ENCODE results near the gene PEPD. TPM values are rescaled to one million over a fixed set of nuclear protein-coding genes. Genes with fewer than 3 reads are reported as not detected.

Gene PEPD
- total RNA-seq, 2 experiments from 2014 or later = 26.9 to 37.4 TPM

DNA sequence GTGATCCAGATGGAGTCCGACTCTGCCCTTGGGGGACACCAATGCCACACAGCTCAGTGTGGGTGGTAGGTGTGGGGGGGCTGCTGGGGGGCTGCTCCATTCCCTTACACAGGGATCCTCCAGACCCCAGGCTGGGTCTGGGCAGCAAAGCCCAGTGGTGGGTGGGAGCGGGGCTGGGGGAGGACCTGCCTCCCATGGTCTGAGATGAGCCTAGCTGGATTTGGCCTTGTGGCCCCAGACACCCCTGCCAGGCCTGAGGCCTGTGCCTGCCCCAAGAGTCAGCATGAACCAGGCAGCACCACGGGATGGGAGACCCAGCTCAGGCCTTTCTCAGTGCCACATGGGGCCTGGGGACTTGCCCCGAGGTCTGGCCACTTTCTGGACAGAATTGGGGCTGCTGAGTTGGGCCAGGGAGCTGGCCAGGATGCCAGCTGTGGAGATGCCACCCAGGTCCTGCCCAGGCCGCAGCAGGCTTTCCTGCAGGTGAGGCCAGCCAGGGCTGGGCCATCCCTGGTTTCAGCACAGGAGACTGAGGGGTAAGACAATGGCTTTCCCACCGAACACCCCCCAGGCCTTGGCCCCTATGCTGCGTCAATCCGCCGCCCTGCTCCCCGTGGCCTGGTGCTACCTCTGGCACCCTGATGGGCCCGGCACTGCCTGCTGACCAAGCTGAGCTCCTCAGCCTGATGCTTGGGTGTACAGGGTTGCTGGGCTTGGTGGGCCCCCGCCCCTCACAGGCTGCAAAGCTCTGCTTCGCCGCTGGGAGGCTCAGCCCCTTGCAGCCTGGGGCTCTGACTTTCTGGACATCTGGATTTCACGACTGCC lies 123.8 kb downstream of the PEPD start:
- Mint-ChIP-seq H3K9me3 (ENCODE audit: low read depth) (no peaks in the 10 kb centered on the region), H3K27ac (no peak overlapping the region), H3K4me3 (no peak overlapping the region), H3K27me3 (no peaks in the 10 kb centered on the region), H3K4me1 (no peaks in the 10 kb centered on the region), H3K36me3 (ENCODE audit: low read depth) (no peaks in the 10 kb centered on the region)
- POLR2A ChIA-PET = no interaction called here
- intact Hi-C loops (cut with DNase I, micrococcal nuclease) = no loop called here
- ATAC-seq (no peak), DNase-seq (no peak)
- CTCF ChIA-PET = interaction anchor here (0.6 to 1.4 kb wide), 3 partner anchors 9 to 173 kb away, joined by 3 to 5 read pairs (median 3); no protein-coding TSS in a partner anchor

DNA sequence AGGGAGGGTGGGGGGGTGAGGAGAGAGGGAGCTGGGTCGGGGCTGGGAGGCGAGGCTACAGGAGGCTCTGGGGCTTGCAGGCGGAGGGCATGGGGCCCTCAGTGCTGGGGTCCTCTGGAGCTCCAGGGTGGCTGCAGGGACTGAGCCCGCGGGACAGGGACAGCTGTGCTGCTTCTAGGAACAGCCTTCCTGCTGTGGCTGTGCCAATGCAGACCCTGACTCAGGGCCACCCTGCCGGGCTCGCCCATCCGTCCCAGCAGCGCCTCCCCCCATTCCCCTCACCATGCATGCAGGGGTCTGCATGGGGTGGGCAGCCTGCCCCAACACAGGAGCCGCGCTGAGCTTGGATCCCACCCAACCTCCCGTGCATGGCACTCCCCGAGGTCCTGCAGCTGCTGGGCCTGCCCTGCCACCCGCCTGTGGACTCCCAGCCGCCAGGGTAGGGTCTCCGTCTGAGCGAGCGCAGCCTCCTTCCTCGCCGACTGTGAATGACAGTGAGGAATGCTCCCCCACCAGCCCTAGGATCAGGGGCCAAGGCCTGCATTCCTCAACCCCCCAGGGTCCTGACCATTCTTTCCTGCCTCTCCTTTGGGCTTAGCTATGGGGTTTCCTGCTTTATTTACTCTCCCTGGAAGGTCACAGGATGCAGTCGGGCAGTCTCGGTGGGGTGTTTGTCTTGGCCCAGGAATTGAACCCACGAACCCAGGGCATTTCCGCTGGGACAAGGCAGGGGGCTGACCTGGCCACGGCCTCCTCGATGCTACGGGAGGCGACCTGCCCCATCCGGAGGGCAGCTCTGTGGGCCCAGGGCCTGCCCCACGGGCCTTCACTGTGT lies 124.7 kb downstream of the PEPD start:
- no peaks in the 10 kb centered on the region for H3K4me1 Mint-ChIP-seq
- intact Hi-C loops (cut with DNase I, micrococcal nuclease) = no loop called here
- no peaks in the 10 kb centered on the region for H3K36me3 Mint-ChIP-seq (ENCODE audit: low read depth)
- POLR2A ChIA-PET = no interaction called here
- CTCF ChIA-PET = interaction anchor here (0.6 to 1.4 kb wide), 4 partner anchors 10 to 213 kb away, joined by 3 to 5 read pairs (median 3); no protein-coding TSS in a partner anchor
- H3K4me3 Mint-ChIP-seq = no peak overlapping the region
- H3K9me3 Mint-ChIP-seq (ENCODE audit: low read depth) = no peaks in the 10 kb centered on the region
- ATAC-seq = no peak
- no peak overlapping the region for H3K27ac Mint-ChIP-seq
- DNase-seq = no peak
- no peaks in the 10 kb centered on the region for H3K27me3 Mint-ChIP-seq

DNA sequence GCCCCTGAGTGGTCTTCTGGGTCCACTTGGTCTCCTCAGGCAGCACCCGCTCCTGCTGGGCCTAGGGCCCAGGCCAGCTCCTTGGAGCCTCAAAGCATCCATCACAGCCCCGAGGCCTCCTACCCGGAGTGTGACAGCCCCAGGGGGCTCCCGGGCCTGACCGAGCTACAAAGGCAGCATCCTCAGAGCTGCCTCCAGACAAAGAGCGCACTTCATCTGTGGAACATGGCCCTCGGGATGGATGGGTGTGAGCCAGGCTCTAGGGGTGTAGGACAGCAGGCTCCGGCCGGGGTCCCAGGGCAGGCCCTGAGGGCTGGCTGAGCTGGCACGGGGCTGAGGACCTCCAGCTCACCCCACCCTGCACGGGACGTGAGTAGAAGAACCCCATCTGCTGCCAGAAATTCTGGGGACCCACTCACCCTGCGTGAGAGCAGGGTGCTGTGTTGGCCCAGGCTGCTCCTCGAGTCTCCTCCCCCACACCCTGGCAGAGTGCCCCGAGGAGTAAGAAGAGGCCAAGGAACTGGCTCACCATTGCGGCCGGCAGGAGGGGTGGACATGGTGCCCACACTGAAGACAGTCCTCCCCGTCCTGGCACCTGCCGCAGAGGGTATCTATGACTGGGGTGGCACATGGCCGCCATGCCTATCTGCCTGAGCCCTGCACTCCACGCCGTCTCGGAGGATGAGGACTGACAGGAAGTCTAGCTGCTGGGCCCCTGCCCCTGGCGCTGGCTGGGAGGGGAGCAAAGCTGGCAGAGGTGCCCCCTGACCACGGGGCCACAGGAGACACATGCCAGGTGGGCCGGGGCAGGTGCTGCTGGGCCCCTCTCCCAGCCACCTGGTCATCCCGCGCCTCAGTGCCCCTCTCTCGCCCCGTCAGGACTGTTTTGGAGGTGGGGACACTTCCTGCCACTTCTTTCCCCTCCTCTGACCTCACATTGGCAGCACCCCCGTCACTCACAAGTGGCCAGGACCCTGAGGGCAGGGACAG lies 125.7 kb downstream of the PEPD start:
- Mint-ChIP-seq H3K36me3 (ENCODE audit: low read depth) (no peaks in the 10 kb centered on the region), H3K4me3 (no peak overlapping the region), H3K9me3 (ENCODE audit: low read depth) (no peaks in the 10 kb centered on the region), H3K27ac (no peak overlapping the region), H3K27me3 (no peaks in the 10 kb centered on the region), H3K4me1 (no peaks in the 10 kb centered on the region)
- ATAC-seq (no peak), DNase-seq (no peak)
- intact Hi-C loops (cut with DNase I, micrococcal nuclease) = no loop called here
- ChIA-PET CTCF (interaction anchor here (0.6 to 0.9 kb wide), 2 partner anchors 15 to 212 kb away, joined by 3 read pairs; no protein-coding TSS in a partner anchor), POLR2A (no interaction called here)

DNA sequence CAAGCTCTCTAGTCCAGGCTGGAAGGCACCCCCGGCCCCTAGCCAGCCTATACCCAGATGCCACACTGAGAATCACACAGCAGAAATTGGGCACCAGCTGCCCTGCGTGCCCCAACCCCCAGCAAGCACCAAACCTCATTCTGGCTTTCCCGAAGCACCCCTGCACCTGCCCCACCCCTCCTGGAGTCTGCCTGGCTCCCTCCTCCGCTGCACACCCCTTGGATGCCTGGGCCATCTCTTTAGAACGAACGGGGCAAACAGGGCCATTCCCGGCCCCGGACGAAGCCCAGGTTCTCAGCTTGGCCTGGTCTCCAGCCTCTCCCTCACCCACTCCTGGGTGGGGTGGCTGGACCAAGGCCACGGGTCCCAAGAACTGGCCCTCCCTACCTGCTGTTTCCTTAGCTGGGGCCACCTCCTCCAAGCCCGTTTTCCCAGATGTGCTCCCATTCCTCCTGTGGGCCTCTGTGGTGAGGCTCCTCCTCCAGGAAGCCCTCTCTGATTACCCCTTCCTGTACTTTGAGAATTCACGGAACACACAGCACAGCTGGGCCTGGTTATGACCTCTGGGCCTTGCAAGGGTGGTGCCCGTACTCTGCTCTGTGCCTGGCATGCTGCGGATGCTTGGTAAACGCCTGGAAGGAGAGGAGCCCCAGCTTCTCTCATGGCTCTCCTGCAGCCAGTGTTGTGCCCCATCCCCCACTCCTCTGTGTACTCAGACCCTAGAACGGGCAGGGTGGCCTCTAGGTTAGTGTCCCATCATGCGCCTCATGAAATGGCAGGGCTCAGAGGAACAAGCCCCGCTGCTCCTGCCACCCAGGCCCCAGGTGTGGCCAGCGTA lies 126.6 kb downstream of the PEPD start:
- DNase-seq (no peak), ATAC-seq (no peak)
- Mint-ChIP-seq H3K9me3 (ENCODE audit: low read depth) (no peaks in the 10 kb centered on the region), H3K4me1 (no peaks in the 10 kb centered on the region), H3K27me3 (no peaks in the 10 kb centered on the region), H3K36me3 (ENCODE audit: low read depth) (no peaks in the 10 kb centered on the region), H3K27ac (no peak overlapping the region), H3K4me3 (no peak overlapping the region)
- intact Hi-C loops (cut with DNase I, micrococcal nuclease) = no loop called here
- CTCF ChIA-PET = no interaction called here
- POLR2A ChIA-PET = no interaction called here

DNA sequence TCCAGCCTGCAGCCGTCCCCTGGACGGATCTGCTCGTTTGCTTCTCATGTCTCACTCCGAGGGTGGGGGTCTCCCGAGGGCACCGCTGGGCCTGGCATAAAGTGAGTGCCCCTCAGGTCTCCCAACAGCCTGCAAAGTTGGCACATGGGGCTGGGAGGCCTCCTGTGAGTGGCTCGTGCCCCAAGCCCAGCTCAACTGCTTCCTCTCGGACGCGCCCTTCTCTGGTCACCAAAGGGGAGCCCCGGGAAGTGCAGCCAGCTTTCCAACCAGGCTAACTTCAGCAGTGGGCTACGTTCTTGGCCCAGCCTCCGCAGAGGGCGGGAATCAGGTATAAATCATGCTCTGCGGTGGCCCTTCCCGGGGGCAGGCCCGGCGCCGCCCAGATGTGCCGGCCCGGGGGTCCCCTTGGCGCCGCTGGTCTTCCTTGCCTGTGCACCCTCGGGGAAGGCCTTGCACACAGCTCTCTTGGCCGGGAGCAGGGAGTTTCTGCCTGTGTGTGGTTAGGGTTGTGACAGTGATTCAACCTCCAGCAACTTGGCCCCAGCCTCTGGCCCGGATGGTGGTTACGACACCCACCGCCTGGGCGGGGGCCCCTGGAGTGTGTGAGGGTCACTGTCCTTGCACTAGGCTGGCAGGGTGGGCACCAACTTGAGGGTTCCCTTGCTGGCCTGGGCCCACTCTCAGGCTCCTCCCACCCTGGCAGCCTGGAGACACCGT lies 127.4 kb downstream of the PEPD start:
- no peaks in the 10 kb centered on the region for H3K4me1 Mint-ChIP-seq
- no peak overlapping the region for H3K4me3 Mint-ChIP-seq
- intact Hi-C loops (cut with DNase I, micrococcal nuclease) = no loop called here
- no peaks in the 10 kb centered on the region for H3K9me3 Mint-ChIP-seq (ENCODE audit: low read depth)
- no peaks in the 10 kb centered on the region for H3K27me3 Mint-ChIP-seq
- no peak overlapping the region for H3K27ac Mint-ChIP-seq
- H3K36me3 Mint-ChIP-seq (ENCODE audit: low read depth) = no peaks in the 10 kb centered on the region
- POLR2A ChIA-PET = no interaction called here
- DNase-seq (no peak), ATAC-seq (no peak)
- CTCF ChIA-PET = no interaction called here

DNA sequence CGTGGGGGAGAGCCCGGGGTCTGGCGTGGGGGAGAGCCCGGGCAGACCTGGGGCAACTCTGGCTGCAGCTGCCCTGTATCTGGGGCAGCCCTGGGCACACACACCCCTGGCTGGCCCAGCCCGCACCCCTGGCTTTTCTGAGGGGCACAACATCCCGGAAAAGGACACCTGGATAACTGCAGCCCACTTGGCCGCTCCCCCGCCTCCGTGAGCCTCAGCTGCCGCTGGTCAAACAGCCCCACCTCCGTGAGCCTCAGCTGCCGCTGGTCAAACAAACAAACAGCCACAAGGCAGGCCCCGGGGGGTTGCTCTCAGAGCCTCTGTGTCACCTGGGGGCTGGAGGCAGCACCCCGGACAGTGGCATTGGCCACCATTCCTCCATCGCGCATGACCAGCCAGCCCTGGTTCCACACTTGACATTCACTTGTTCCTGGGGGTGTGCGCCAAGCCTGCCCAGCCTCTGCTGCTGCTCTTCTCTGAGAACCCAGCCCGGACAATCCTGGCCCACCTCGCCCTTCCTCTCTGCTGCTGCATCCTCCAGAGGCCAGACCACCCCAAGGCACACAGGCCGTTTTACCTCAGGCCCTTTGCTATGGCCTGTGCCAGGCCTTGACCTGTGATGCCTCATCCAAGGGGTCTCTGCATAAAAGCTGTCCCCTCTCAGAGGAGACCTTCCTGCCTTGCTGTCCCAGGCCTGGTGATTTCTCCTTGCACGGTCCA lies 128.1 kb downstream of the PEPD start:
- ATAC-seq (no peak), DNase-seq (no peak)
- H3K9me3 Mint-ChIP-seq (ENCODE audit: low read depth) = no peaks in the 10 kb centered on the region
- H3K27me3 Mint-ChIP-seq = no peaks in the 10 kb centered on the region
- intact Hi-C loops (cut with DNase I, micrococcal nuclease) = no loop called here
- no peak overlapping the region for H3K4me3 Mint-ChIP-seq
- ChIA-PET CTCF (interaction anchor here (1.0 kb wide), 1 partner anchor 236 kb away, joined by 3 read pairs; no protein-coding TSS in a partner anchor), POLR2A (no interaction called here)
- H3K27ac Mint-ChIP-seq = no peak overlapping the region
- H3K4me1 Mint-ChIP-seq = no peaks in the 10 kb centered on the region
- no peaks in the 10 kb centered on the region for H3K36me3 Mint-ChIP-seq (ENCODE audit: low read depth)

DNA sequence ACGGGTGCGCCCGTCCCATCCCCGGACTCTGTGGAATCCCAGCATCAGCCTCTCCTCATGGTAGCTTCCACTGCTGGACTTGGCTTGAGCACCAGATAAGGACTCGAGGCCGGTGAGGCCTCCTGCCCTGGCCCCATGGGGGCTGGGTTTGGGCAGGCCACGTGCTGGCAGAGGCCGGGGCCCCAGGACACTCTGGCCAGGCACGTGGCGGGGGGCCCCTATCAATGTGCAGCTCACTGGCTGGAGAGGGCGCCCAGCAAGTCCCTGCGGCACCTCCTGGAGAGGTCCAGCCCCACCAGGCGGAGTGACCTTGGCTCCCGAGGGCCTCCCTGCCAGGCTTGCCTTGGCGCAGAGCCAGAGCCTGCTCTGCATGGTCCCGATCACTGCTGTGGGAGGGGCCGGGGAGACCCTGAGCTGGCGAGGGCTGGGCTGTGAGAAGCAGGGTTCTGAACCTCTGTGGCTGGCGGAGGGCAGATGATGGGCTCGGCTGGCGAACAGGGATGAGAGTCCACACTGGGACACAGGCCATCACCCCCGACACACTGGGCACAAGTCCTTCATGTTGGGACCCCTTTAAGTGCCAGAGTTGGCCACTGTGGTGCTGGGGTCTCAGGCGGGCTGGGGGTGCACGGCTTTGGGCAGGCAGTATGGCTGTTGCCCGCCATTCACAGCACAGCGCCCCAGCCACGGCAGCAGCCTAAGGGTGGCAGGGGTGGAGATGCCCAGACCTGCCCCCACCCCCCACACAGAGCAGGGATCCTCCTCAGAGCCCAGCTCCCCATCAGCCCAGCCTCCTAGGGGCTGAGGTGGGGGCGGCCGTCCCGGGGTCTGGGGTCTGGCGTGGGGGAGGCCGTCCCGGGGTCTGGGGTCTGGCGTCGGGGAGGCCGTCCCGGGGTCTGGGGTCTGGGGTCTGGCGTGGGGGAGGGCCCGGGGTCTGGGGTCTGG lies 129.0 kb downstream of the PEPD start:
- no peaks in the 10 kb centered on the region for H3K9me3 Mint-ChIP-seq (ENCODE audit: low read depth)
- DNase-seq (no peak), ATAC-seq (no peak)
- H3K27ac Mint-ChIP-seq = no peak overlapping the region
- no peaks in the 10 kb centered on the region for H3K36me3 Mint-ChIP-seq (ENCODE audit: low read depth)
- CTCF ChIA-PET = interaction anchor here (1.0 kb wide), 2 partner anchors 11 to 235 kb away, joined by 3 read pairs; no protein-coding TSS in a partner anchor
- no peaks in the 10 kb centered on the region for H3K4me1 Mint-ChIP-seq
- H3K27me3 Mint-ChIP-seq = no peaks in the 10 kb centered on the region
- POLR2A ChIA-PET = no interaction called here
- H3K4me3 Mint-ChIP-seq = no peak overlapping the region
- intact Hi-C loops (cut with DNase I, micrococcal nuclease) = no loop called here

DNA sequence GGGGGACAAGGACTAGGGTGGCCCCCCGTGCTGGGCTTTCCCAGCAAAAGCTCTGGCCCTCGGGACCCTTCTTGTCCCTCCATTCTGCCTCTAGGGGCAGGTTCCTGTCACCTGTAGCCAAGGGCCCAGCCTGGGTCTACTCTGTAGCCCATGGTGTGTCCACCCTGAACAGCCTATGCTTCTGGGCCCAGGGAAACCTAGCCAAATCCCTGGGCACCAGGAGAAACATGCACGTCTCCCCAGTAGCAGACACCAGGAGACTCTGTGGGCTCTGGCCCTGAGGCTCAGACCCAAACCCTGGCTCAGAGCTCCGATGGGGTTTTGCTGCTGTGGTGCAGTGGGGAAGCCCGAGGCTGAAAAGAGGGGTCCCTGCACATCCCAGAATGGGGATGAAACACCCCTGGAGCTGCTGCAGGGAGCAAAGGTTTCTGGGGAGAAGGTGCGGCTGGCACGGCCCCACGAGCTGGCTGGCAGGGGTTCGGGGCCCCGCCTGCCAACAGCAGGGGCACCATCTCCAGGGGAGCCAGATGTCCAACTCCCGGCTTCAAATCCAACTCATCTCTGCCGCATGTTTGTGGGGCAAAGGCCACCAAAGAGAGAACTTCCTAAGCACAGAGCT lies 129.9 kb downstream of the PEPD start:
- DNase-seq (no peak), ATAC-seq (no peak)
- no peak overlapping the region for H3K27ac Mint-ChIP-seq
- H3K27me3 Mint-ChIP-seq = no peaks in the 10 kb centered on the region
- H3K36me3 Mint-ChIP-seq (ENCODE audit: low read depth) = no peaks in the 10 kb centered on the region
- H3K4me1 Mint-ChIP-seq = no peaks in the 10 kb centered on the region
- H3K4me3 Mint-ChIP-seq = no peak overlapping the region
- intact Hi-C loops (cut with DNase I, micrococcal nuclease) = no loop called here
- no peaks in the 10 kb centered on the region for H3K9me3 Mint-ChIP-seq (ENCODE audit: low read depth)
- POLR2A ChIA-PET = no interaction called here
- CTCF ChIA-PET = interaction anchor here (1.0 kb wide), 1 partner anchor 10 kb away, joined by 3 read pairs; no protein-coding TSS in a partner anchor

All from activated CD4-positive, alpha-beta T cell treated with anti-CD3 and anti-CD28 coated beads for 36 hours (primary cell).